Nephron progenitor cell (in vitro differentiated cells): ENCODE measurements around the gene CTXND2.
"Not testable (repeated sequence)": the region's sequence is repeated elsewhere in the genome, so short reads cannot be mapped to it uniquely, and the experiment has no call there.

Source experiments
- DNase-seq: peaks from one replicate; pipeline ENCODE4 v3.0.0; 2021
- H3K27ac Mint-ChIP-seq: 2 replicates; pipeline ENCODE4 v1.8.0; 2021; ENCODE audit warnings: mild to moderate bottlenecking, moderate library complexity, mixed read lengths
- H3K27me3 Mint-ChIP-seq: 2 replicates; pipeline ENCODE4 v1.8.0; 2021; ENCODE audit warnings: mild to moderate bottlenecking, low read depth, mixed read lengths; ENCODE audit not compliant: poor library complexity
- H3K36me3 Mint-ChIP-seq: 2 replicates; pipeline ENCODE4 v1.8.0; 2021; ENCODE audit warnings: low read depth, mixed read lengths
- H3K4me1 Mint-ChIP-seq: 2 replicates; pipeline ENCODE4 v1.8.0; 2021; ENCODE audit warnings: mixed read lengths
- H3K4me3 Mint-ChIP-seq: 2 replicates; pipeline ENCODE4 v1.8.0; 2021; ENCODE audit warnings: mild to moderate bottlenecking, moderate library complexity, mixed read lengths
- H3K9me3 Mint-ChIP-seq: 2 replicates; pipeline ENCODE4 v1.8.0; 2021; ENCODE audit warnings: mild to moderate bottlenecking, moderate library complexity, mixed read lengths
- CTCF ChIP-seq: fragments of 200-600 bp; sonication (generic); IDR thresholded peaks from 2 replicates; pipeline ENCODE4 v1.5.0; 2021; ENCODE audit warnings: antibody characterized with exemption

The CTXND2 gene

DNA sequence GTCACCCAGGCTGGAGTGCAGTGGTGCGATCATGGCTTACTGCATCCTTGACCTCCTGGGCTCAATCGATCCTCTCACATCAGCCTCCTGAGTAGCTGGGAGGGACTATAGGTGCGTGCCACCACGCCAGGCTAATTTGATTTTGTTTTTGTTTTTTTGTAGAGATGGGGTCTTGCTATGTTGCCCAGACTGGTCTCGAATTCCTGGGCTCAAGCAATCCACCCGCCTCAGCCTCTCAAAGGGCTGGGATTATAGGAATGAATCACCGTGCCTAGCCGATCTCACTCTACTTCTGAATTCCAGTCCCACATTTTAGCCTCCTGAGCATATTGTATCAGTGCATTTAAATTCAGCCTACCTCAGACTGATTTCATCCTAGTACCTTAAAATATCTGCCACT is 1.8 kb downstream of the CTXND2 start:
- no peak for DNase-seq
- H3K9me3 Mint-ChIP-seq = no peaks in the 10 kb centered on the region
- H3K27ac Mint-ChIP-seq = no peak overlapping the region
- no peaks in the 10 kb centered on the region for H3K36me3 Mint-ChIP-seq
- H3K27me3 Mint-ChIP-seq = peaks cover 11% of the 10 kb centered on the region
- H3K4me3 Mint-ChIP-seq = no peak overlapping the region
- TF ChIP-seq CTCF = no peak
- H3K4me1 Mint-ChIP-seq = peaks cover 6% of the 10 kb centered on the region

DNA sequence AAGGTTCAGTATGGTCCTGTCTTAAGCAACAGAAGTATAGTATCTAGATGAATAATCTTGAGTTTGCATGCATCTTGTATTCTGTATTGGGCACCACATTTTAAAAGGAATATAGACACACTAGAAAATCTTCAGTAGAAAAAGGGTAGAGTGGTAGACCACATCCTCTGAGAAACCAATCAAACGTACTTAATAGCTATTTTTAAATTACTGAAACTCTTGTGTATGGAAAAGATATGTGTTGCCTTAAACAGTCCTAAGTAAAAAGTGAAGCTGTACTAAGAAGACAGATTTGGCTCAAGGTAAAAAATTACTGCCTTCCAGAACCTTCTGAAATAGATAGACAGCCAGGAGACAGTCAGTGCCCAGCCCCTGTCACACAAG is 3.1 kb downstream of the CTXND2 start:
- Mint-ChIP-seq H3K36me3 (no peaks in the 10 kb centered on the region), H3K27me3 (peaks cover 11% of the 10 kb centered on the region), H3K4me1 (peaks cover 6% of the 10 kb centered on the region), H3K9me3 (no peaks in the 10 kb centered on the region), H3K27ac (no peak overlapping the region), H3K4me3 (no peak overlapping the region)
- no peak for TF ChIP-seq CTCF
- no peak for DNase-seq

GRCh38 chr1:150893336-150893913 is 6.5 kb downstream of the CTXND2 start:
- no peak for DNase-seq
- Mint-ChIP-seq H3K9me3 (no peaks in the 10 kb centered on the region), H3K27me3 (peaks cover 11% of the 10 kb centered on the region), H3K4me1 (no peaks in the 10 kb centered on the region), H3K4me3 (no peak overlapping the region), H3K36me3 (no peaks in the 10 kb centered on the region), H3K27ac (no peak overlapping the region)
- TF ChIP-seq CTCF = no peak

DNA sequence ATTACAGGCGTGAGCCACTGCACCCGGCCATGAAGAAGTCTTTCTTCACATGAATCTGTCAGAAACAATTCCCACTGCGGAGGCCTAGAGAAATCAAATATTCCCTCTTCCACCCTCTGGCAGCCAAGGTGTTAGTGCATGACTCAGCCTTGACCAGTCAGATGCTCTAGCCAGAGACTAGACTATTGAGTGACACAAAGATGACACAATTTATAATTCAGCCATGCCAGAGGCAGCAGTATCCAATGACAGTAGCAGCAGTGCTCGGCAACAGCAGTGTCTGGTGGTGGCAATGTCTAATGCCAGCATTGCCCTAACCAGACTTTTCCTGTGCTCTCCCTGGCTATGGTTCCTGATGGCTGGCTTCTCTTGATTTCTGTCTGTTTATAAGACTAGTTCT is 8.7 kb downstream of the CTXND2 start:
- Mint-ChIP-seq H3K9me3 (peaks cover 3% of the 10 kb centered on the region), H3K4me3 (no peak overlapping the region), H3K36me3 (no peaks in the 10 kb centered on the region), H3K27ac (no peak overlapping the region), H3K27me3 (peaks cover 9% of the 10 kb centered on the region), H3K4me1 (no peaks in the 10 kb centered on the region)
- no peak for TF ChIP-seq CTCF
- no peak for DNase-seq

- H3K4me3 Mint-ChIP-seq, H3K9me3 Mint-ChIP-seq, H3K4me1 Mint-ChIP-seq, DNase-seq, H3K27ac Mint-ChIP-seq, H3K36me3 Mint-ChIP-seq, H3K27me3 Mint-ChIP-seq: not testable (repeated sequence)
These were observed 12.9 kb downstream of the CTXND2 start for GRCh38 chr1:150899795-150900194.

DNA sequence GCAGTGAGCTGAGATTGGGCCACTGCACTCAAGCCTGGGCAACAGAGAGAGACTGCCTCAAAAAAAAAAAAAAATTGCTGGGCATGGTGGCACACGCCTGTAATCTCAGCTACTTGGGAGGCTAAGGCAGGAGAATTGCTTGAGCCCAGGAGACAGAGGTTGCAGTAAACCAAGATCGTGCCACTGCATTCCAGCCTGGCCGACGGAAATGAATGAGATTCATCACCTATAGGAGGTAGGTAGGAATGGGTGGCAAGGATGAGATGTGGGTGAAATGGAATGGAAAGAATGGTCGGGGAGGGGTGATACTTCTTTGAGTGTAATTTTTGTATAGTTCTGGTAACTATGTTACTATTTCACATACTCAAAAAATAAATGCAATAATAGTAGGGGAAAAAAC is 15.4 kb downstream of the CTXND2 start:
- Mint-ChIP-seq H3K36me3 (no peaks in the 10 kb centered on the region), H3K4me3 (no peak overlapping the region), H3K27ac (no peak overlapping the region), H3K4me1 (no peaks in the 10 kb centered on the region), H3K27me3 (peaks cover 6% of the 10 kb centered on the region), H3K9me3 (peaks cover 6% of the 10 kb centered on the region)
- DNase-seq = no peak
- TF ChIP-seq CTCF = no peak
